H1 (cell line): ENCODE data around the gene TWIST2. TPM values are rescaled to one million over a fixed set of nuclear protein-coding genes. Genes with fewer than 3 reads are reported as not detected.

Source experiments
- BCL11A ChIP-seq, 2 experiments: IDR thresholded peaks; one replicate each; pipeline ENCODE4 v1.6.1; 2011; ENCODE audit warnings: low read depth in 2 of 2, low read length in 2 of 2, mild to moderate bottlenecking in 2 of 2
- CTBP2 ChIP-seq: IDR thresholded peaks from 2 replicates; pipeline ENCODE4 v1.7.0; 2011; ENCODE audit warnings: borderline replicate concordance, mild to moderate bottlenecking, moderate library complexity, mixed read lengths, low read length; ENCODE audit not compliant: insufficient read depth, insufficient read length
- JUN ChIP-seq: IDR thresholded peaks from 2 replicates; pipeline ENCODE4 v1.6.1; 2011; ENCODE audit warnings: low read depth, mild to moderate bottlenecking, improper control_type of control experiment, low read length
- KDM4A ChIP-seq: IDR thresholded peaks from one replicate; pipeline ENCODE4 v1.7.1; 2012; ENCODE audit warnings: low read depth, mild to moderate bottlenecking, moderate library complexity, low read length, inconsistent platforms; ENCODE audit not compliant: severe bottlenecking
- NANOG ChIP-seq: IDR thresholded peaks from 2 replicates; pipeline ENCODE4 v1.6.1; 2011; ENCODE audit warnings: low read length, low read depth, mild to moderate bottlenecking, inconsistent platforms; ENCODE audit not compliant: insufficient read depth, poor library complexity, severe bottlenecking
- RAD21 ChIP-seq, 2 experiments: IDR thresholded peaks in 1 of 2; conservative IDR thresholded peaks in 1 of 2; 2 replicates each; pipeline ENCODE4 v1.6.1; 2011; ENCODE audit warnings: low read depth in 2 of 2, low read length in 2 of 2, improper control_type of control experiment in 1 of 2, inconsistent platforms in 1 of 2, mild to moderate bottlenecking in 1 of 2, moderate library complexity in 1 of 2
- RNF2 ChIP-seq: fragments of 200-900, 300-1000 bp; sonication (generic); IDR thresholded peaks from 2 replicates; pipeline ENCODE4 v1.7.1; 2016; ENCODE audit warnings: borderline replicate concordance, low read depth, mild to moderate bottlenecking, antibody characterized with exemption, low read length; ENCODE audit not compliant: poor library complexity, severe bottlenecking; ENCODE audit errors: missing control alignments
- RXRA ChIP-seq: IDR thresholded peaks from 2 replicates; pipeline ENCODE4 v1.6.1; 2011; ENCODE audit warnings: low read depth, mild to moderate bottlenecking, low read length, moderate library complexity; ENCODE audit not compliant: insufficient read depth
- SP1 ChIP-seq: IDR thresholded peaks from 2 replicates; pipeline ENCODE4 v1.6.1; 2011; ENCODE audit warnings: low read depth, low read length
- TEAD4 ChIP-seq: IDR thresholded peaks from 2 replicates; pipeline ENCODE4 v1.6.1; 2012; ENCODE audit warnings: low read depth, low read length, inconsistent platforms, mixed read lengths
- polyA plus RNA-seq, 7 experiments: library from polyadenylated mRNA; depleted of rRNA in 3 of 7; stranded (reverse) in 5 of 7; unstranded in 2 of 7; fragments of >200 nt in 5 of 7; fragments of 200-250 nt in 2 of 7; gene quantifications; 1 replicate in 5 of 7; 2 replicates in 1 of 7; 4 replicates in 1 of 7; pipeline versions ENCODE4 v1.2.1 to v1.2.3, GENCODE V29; 2011 to 2013; ENCODE audit warnings: missing spikeins in 2 of 7, mixed read lengths in 2 of 7
- total RNA-seq: library from RNA; stranded (reverse); fragmentation: NEBNext Ultra II Directional; extraction: Animal tissue kit (Norgen Biotek cat#: 25700); gene quantifications from 2 replicates; pipeline ENCODE4 v1.2.1, GENCODE V29; 2021

The TWIST2 gene
- total and polyA plus RNA-seq, 2 of the 8 experiments (the other 6 are each of a cell fraction or from before 2014, with no cell fraction given): 2.6 to 4.3 TPM

DNA sequence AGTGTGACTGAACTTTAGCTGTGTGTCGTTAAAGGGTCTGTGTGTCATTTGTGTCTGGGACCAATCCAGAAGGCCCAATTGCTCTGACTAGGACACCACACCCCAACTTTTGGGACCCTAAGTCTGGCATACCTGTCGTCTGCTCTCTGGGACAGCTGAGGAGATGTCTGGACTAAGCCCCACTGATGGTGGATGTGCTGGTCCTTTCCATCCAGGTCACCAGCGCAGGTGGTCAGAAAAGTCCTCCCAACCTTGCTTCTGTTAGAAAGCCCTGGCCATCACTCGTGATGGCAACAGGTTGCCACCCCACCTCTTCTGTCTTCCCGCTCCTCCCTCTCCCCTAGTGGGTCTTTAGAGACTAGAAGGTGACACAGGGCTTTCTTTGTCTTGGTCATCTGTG is 37.6 kb upstream of the TWIST2 start (continued):
- TF ChIP-seq TEAD4 (no peak), SP1 (no peak), BCL11A (IDR thresholded peaks at IDR 0.05; ENCODE audit: low read depth in 2 of 2, low read length in 2 of 2) (no peak), RXRA (no peak), RAD21 (IDR thresholded peaks at IDR 0.05 in 1 of 2, conservative IDR thresholded peaks at IDR 0.05 in 1 of 2; ENCODE audit: low read depth in 2 of 2, low read length in 2 of 2) (no peak), KDM4A (no peak), JUN (no peak), NANOG (no peak), RNF2 (no peak), CTBP2 (no peak)
